Measurements from ENCODE around the gene HSF2.
A peak's percentile ranks its signal among the peaks of the same experiment; 100 is the strongest.

Gene HSF2

GRCh38 chr6:122367171-122367570 is 32.3 kb upstream of the HSF2 start:
- TF ChIP-seq CTCF (IDR thresholded peaks at IDR 0.05; ENCODE audit: insufficient read depth, low read depth, low read length, missing control alignments), result no peak
- DNase-seq (ENCODE audit: low read depth), result no peak

GRCh38 chr6:122369536-122369935 is 29.9 kb upstream of the HSF2 start:
- DNase-seq (ENCODE audit: low read depth), result no peak
- no peak for TF ChIP-seq CTCF (IDR thresholded peaks at IDR 0.05; ENCODE audit: insufficient read depth, low read depth, low read length, missing control alignments)
- H3K4me3 ChIP-seq (ENCODE audit: low read length), result no peak overlapping the region

More at GRCh38 chr6:122367171-122367570, 32.3 kb upstream of the HSF2 start:
- no peak overlapping the region for H3K4me3 ChIP-seq (ENCODE audit: low read length)

DNA sequence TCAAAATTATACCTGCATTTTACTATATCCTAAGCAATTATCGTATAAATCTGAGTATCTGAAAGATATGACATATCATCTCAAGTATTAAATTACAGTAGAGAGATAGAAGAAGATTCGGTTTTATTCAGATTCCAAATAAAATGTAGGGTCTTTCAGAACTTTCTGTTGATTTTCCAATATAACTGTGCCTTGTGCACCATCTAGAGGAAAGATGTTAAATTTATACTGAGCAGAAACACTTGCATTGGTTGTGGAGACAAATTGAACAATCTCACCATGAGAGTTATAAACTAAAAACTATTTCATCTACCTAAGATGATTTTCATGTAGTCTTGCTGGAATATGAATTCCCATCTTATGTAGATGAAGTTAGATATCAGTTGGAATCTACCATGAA is 26.8 kb upstream of the HSF2 start:
- peak; percentile 24 for TF ChIP-seq CTCF (IDR thresholded peaks at IDR 0.05; ENCODE audit: insufficient read depth, low read depth, low read length, missing control alignments)
- DNase-seq (ENCODE audit: low read depth), result no peak
- no peak overlapping the region for H3K4me3 ChIP-seq (ENCODE audit: low read length)

DNA sequence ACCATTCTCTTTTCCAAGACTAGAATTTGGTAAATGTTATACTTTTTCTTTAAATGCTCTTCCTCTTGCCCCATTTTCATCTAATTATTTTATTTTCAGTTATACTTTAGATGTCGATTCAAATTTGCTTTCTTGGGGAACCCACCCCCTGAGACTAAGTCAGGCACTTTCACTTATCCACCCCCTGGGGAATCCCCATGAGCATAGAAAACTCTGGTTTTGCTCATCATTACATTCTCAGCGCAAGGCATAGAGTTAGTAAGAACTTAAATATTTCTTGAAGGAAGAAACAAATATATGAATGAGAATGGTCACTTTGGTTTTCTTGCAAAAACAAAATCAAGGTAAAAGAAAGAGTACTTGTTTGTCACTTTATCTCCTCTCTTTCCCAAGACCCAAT is 25.1 kb upstream of the HSF2 start:
- H3K4me3 ChIP-seq (ENCODE audit: low read length), result no peak overlapping the region
- DNase-seq (ENCODE audit: low read depth), result no peak
- TF ChIP-seq CTCF (IDR thresholded peaks at IDR 0.05; ENCODE audit: insufficient read depth, low read depth, low read length, missing control alignments), result no peak

GRCh38 chr6:122376246-122376645 is 23.2 kb upstream of the HSF2 start:
- no peak overlapping the region for H3K4me3 ChIP-seq (ENCODE audit: low read length)
- TF ChIP-seq CTCF (IDR thresholded peaks at IDR 0.05; ENCODE audit: insufficient read depth, low read depth, low read length, missing control alignments), result no peak
- DNase-seq (ENCODE audit: low read depth), result no peak

DNA sequence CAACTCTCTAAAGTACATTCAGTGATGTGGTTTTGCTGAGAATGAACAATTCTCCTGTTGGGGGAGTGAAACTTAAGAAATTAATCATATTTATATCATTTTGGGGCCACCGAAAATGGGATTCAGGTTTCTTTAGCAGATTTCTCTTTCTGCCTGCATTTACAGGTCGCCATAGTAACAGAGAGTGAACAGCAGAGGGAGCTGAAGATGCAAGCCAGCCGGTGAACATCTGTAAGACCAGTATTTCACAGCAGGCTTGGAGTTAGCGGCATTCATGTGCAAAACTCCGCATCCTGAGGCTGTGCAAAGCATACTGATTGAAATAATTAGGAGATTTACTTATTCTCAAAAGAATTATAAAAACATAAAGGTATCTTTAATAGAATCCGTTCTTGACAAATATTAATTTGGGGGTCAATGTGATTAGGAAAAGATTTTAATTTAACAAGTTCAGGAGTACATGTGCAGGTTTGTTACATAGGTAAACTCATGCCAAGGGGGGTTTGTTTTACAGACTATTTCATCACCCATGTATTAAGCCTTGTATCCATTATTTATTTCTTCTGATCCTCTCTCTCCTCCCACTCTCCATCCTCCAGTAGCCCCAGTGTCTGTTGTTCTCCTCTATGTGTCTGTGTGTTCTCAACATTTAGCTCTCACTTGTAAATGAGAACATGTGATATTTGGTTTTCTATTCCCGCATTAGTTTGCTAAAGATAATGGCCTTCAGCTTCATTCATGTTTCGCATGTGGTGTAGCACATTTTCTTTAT is 17.8 kb upstream of the HSF2 start:
- peak; percentile 79 for DNase-seq (ENCODE audit: low read depth)
- H3K4me3 ChIP-seq (ENCODE audit: low read length), result no peak overlapping the region
- TF ChIP-seq CTCF (IDR thresholded peaks at IDR 0.05; ENCODE audit: insufficient read depth, low read depth, low read length, missing control alignments), result peak; percentile 87
